ENCODE results near the gene DCDC1. TPM values are rescaled to one million over a fixed set of nuclear protein-coding genes. Genes with fewer than 3 reads are reported as not detected.
A peak's percentile ranks its signal among the peaks of the same experiment; 100 is the strongest.

Gene DCDC1
- total RNA-seq, 1 donor from 2014 or later, result 0.93 TPM

- Histone ChIP-seq H3K9me3 (no peaks in the 10 kb centered on the region), H3K4me1 (no peaks in the 10 kb centered on the region), H3K36me3 (no peaks in the 10 kb centered on the region), H3K27me3 (no peaks in the 10 kb centered on the region), H3K4me3 (no peak overlapping the region), H3K27ac (no peak overlapping the region)
- intact Hi-C loops (cut with DNase I), result no loop called here
- ATAC-seq, result no peak
- no peak for TF ChIP-seq CTCF (IDR thresholded peaks at IDR 0.05)
- no peak for DNase-seq
These were observed 433.0 kb downstream of the DCDC1 start for GRCh38 chr11:30936491-30936890.

GRCh38 chr11:30935861-30936260 lies 433.7 kb downstream of the DCDC1 start:
- Histone ChIP-seq H3K36me3 (no peaks in the 10 kb centered on the region), H3K9me3 (no peaks in the 10 kb centered on the region), H3K4me3 (no peak overlapping the region), H3K27me3 (no peaks in the 10 kb centered on the region), H3K27ac (no peak overlapping the region), H3K4me1 (no peaks in the 10 kb centered on the region)
- no peak for DNase-seq
- no peak for TF ChIP-seq CTCF (IDR thresholded peaks at IDR 0.05)
- intact Hi-C loops (cut with DNase I), result no loop called here
- ATAC-seq, result no peak

GRCh38 chr11:30926130-30926529 lies 443.4 kb downstream of the DCDC1 start:
- H3K9me3 ChIP-seq, result no peaks in the 10 kb centered on the region
- no peaks in the 10 kb centered on the region for H3K36me3 ChIP-seq
- intact Hi-C loops (cut with DNase I), result no loop called here
- no peak overlapping the region for H3K4me3 ChIP-seq
- no peaks in the 10 kb centered on the region for H3K27me3 ChIP-seq
- no peak overlapping the region for H3K27ac ChIP-seq
- ATAC-seq, result no peak
- DNase-seq, result no peak
- H3K4me1 ChIP-seq, result no peaks in the 10 kb centered on the region
- TF ChIP-seq CTCF (IDR thresholded peaks at IDR 0.05), result no peak

- no peak overlapping the region for H3K27ac ChIP-seq
- no peak overlapping the region for H3K4me3 ChIP-seq
- TF ChIP-seq CTCF (IDR thresholded peaks at IDR 0.05), result no peak
- intact Hi-C loops (cut with DNase I), result no loop called here
- H3K9me3 ChIP-seq, result no peaks in the 10 kb centered on the region
- peaks cover 4% of the 10 kb centered on the region for H3K27me3 ChIP-seq
- ATAC-seq, result peak; percentile 49
- H3K36me3 ChIP-seq, result no peaks in the 10 kb centered on the region
- no peak for DNase-seq
- H3K4me1 ChIP-seq, result no peaks in the 10 kb centered on the region
These were observed 447.7 kb downstream of the DCDC1 start for GRCh38 chr11:30921811-30922210.

- intact Hi-C loops (cut with DNase I), result loop anchor here (5.0 kb wide), 1 partner anchor 572 kb away; no protein-coding TSS in a partner anchor
- H3K27me3 ChIP-seq, result peaks cover 14% of the 10 kb centered on the region
- no peak overlapping the region for H3K4me3 ChIP-seq
- ATAC-seq, result peak; percentile 89
- no peak for TF ChIP-seq CTCF (IDR thresholded peaks at IDR 0.05)
- no peaks in the 10 kb centered on the region for H3K9me3 ChIP-seq
- peak overlapping the region; percentile 6 for H3K27ac ChIP-seq
- no peaks in the 10 kb centered on the region for H3K4me1 ChIP-seq
- no peak for DNase-seq
- H3K36me3 ChIP-seq, result no peaks in the 10 kb centered on the region
These were observed 450.0 kb downstream of the DCDC1 start for GRCh38 chr11:30919389-30920152.
